NCI-H526 treated with DMSO at 0.1 percent for 48 hours (cell line): ENCODE data around the gene PPM1F.
"Not testable (repeated sequence)": the region's sequence is repeated elsewhere in the genome, so short reads cannot be mapped to it uniquely, and the experiment has no call there.

Experiments used
- DNase-seq: peaks from one replicate; lab custom pipeline; 2025; lab: John Stamatoyannopoulos, UW

The PPM1F gene

GRCh38 chr22:21889251-21889990, 63.2 kb downstream of the PPM1F start:
- DNase-seq = no peak

GRCh38 chr22:21887841-21888240, 64.8 kb downstream of the PPM1F start:
- no peak for DNase-seq

GRCh38 chr22:21883930-21884329, 68.7 kb downstream of the PPM1F start:
- not testable (repeated sequence) for DNase-seq

- DNase-seq = not testable (repeated sequence)
Measured at GRCh38 chr22:21882754-21883333, 69.8 kb downstream of the PPM1F start.

- no peak for DNase-seq
Measured at GRCh38 chr22:21881841-21882753, 70.6 kb downstream of the PPM1F start.

GRCh38 chr22:21876486-21877176, 76.0 kb downstream of the PPM1F start:
- DNase-seq = no peak

- not testable (repeated sequence) for DNase-seq
Measured at GRCh38 chr22:21874953-21875352, 77.7 kb downstream of the PPM1F start.

- no peak for DNase-seq
Measured at GRCh38 chr22:21873619-21874018, 79.0 kb downstream of the PPM1F start.

- DNase-seq = not testable (repeated sequence)
Measured at GRCh38 chr22:21872741-21873140, 79.9 kb downstream of the PPM1F start.
